Subcutaneous adipose tissue (tissue), 4 donors: ENCODE results near the gene ATP13A3. TPM values are rescaled to one million over a fixed set of nuclear protein-coding genes. Genes with fewer than 3 reads are reported as not detected.

Experiments used
- total RNA-seq, 4 donors: library from RNA; depleted of rRNA; stranded (reverse); fragments of >200 nt; gene quantifications; one replicate each; pipeline ENCODE4 v1.1.0, GENCODE V29; 2016
- TF ChIP-seq, protein P1 (sequence below): fragments of 450-650 bp; IDR thresholded peaks from one replicate; pipeline ENCODE4 v1.5.1; 2016; ENCODE audit warnings: low read depth, mild to moderate bottlenecking, control low read depth, antibody characterized with exemption, moderate library complexity

ATP13A3 gene
- total RNA-seq, 4 donors from 2014 or later = 117 to 222 (median 170) TPM

GRCh38 chr3:194395778-194396538 lies 90.8 kb downstream of the ATP13A3 start:
- TF ChIP-seq, protein P1, sequence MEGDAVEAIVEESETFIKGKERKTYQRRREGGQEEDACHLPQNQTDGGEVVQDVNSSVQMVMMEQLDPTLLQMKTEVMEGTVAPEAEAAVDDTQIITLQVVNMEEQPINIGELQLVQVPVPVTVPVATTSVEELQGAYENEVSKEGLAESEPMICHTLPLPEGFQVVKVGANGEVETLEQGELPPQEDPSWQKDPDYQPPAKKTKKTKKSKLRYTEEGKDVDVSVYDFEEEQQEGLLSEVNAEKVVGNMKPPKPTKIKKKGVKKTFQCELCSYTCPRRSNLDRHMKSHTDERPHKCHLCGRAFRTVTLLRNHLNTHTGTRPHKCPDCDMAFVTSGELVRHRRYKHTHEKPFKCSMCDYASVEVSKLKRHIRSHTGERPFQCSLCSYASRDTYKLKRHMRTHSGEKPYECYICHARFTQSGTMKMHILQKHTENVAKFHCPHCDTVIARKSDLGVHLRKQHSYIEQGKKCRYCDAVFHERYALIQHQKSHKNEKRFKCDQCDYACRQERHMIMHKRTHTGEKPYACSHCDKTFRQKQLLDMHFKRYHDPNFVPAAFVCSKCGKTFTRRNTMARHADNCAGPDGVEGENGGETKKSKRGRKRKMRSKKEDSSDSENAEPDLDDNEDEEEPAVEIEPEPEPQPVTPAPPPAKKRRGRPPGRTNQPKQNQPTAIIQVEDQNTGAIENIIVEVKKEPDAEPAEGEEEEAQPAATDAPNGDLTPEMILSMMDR = no peak

DNA sequence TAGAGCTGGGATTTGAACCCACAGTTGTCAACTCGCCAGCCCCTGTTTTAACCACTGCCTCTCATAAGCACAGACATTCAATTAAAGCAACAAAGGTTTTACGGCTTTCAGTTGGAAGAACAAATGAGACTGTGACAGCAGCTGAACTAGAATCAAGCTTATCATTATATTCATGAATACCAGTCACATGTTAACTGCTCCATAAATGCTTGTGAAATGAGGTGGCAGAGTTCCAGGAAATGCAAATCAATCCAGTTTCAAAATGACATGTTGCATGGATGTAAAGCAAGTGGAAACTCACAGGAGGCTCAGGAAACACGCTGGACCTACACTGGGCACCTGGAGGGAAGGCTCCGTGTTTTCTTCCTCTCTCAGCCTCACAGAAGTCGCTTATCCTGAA lies 91.6 kb downstream of the ATP13A3 start:
- TF ChIP-seq, protein P1 = no peak

- TF ChIP-seq, protein P1 = no peak
Observed at GRCh38 chr3:194392576-194392975, 94.2 kb downstream of the ATP13A3 start.

- TF ChIP-seq, protein P1 = no peak
Observed at GRCh38 chr3:194390835-194391234, 96.0 kb downstream of the ATP13A3 start.

DNA sequence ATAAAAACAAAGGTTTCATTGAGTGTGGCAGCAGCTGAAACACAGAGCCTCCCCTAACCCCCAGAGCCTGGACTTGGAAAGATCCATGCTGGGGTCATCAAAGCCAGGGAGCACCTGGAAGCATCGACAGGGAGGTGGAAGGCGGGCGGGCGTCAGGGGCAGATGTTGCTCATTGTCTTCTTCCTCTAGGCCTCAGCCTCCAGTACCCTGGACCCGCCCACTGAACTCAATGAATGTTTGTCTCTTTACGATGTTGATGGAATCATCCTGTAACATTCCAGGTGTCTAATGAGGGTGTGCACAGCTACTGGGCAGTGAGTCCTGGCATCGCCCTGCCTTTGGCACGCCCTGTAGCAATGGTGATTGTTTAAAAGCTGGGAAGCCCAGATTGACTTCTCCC lies 97.5 kb downstream of the ATP13A3 start:
- TF ChIP-seq, protein P1 = no peak

GRCh38 chr3:194387926-194388418 lies 98.8 kb downstream of the ATP13A3 start:
- TF ChIP-seq, protein P1 = no peak

DNA sequence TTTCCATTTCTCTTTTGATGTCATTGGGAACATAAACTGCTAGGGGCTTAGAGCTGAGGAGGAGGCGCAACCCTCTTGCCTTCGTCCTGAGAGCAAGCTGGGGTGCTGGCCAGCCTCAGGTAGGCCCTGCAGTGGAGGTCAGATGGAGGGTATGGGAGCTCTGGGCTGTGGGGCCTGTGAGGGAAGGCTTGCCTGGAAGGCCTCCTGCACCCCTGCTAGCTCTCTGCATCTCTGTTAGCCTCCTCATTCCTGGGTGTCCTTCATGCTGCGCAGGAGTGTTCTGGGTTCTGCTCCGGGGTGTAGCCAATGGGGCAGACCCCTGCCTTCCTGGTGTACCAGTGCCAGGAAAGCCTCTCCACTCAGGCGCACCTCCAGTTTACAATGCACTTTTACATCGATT lies 99.5 kb downstream of the ATP13A3 start:
- TF ChIP-seq, protein P1 = no peak
